IPS-18a (cell line): ENCODE measurements around the gene ZBTB16.

Experiments
- H3K27ac ChIP-seq: one replicate; pipeline ENCODE4 v1.5.1; 2013; ENCODE audit warnings: low read length
- H3K27me3 ChIP-seq: one replicate; pipeline ENCODE4 v1.6.1; 2013; ENCODE audit warnings: mild to moderate bottlenecking, low read length; ENCODE audit not compliant: control insufficient read depth, insufficient read depth
- H3K36me3 ChIP-seq: one replicate; pipeline ENCODE4 v1.6.1; 2013; ENCODE audit warnings: low read depth, low read length; ENCODE audit not compliant: control insufficient read depth
- H3K4me1 ChIP-seq: one replicate; pipeline ENCODE4 v1.6.1; 2013; ENCODE audit warnings: low read depth, low read length; ENCODE audit not compliant: control insufficient read depth
- H3K4me3 ChIP-seq: one replicate; pipeline ENCODE4 v1.5.1; 2013; ENCODE audit warnings: low read length
- H3K9ac ChIP-seq: one replicate; pipeline ENCODE4 v1.6.1; 2013; ENCODE audit warnings: mild to moderate bottlenecking, low read length, moderate library complexity
- H3K9me3 ChIP-seq: one replicate; pipeline ENCODE4 v1.6.1; 2013; ENCODE audit warnings: low read depth, low read length; ENCODE audit not compliant: control insufficient read depth

The ZBTB16 gene

DNA sequence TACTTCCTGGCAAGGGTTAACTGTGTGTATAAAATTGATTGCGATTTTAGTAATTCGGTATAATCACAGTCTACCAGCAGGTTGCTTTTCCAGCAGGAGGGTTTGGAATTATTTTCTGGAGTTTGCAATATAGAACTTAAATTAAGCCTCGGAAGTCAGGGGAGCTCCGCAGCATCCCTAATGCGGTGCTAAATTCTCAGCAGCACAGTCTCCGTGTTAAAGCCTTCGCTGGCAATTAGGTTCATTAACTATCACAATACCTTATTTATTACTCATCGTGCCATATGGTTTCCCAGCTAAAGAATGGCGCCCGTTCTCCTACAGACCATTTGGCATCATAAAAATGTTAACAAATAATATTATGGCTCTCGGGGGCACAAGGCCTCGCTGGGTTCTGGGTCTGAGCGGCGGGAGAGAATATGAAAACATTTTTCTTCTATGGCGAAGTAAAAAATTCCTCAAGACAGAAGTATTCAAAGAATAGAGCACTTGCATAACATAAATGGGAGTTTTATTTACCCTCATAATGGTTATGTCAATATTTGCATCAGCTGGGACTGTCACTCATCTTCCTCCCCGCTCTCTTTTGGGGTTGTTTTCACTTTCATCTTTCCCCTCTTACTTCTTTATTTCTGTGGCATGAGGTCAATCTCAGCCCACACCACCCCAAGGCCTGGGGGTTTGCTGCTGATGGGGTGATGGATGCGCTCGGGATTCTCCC lies 28.1 kb upstream of the ZBTB16 start:
- H3K9ac ChIP-seq = no peak overlapping the region

DNA sequence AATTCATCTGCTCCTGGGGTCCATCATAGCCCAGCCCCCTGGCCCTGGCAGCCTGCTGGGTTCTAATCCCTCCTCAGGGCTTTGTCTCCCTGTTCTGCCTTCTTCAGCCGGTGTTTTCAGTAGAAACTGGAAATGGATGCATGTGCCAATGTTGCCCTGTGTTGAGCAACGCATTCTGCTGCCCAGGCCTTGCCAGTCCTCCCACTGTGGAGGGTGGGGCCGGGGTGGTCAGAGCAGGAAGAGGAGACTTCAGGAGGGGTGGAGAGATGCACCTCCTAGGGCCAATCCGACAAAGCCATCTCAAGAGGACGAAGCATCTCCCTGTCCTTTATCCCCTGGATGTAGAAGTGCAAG lies 27.6 kb upstream of the ZBTB16 start:
- H3K27me3 ChIP-seq = peaks cover 6% of the 10 kb centered on the region
- H3K36me3 ChIP-seq = no peaks in the 10 kb centered on the region
- no peak overlapping the region for H3K27ac ChIP-seq
- no peaks in the 10 kb centered on the region for H3K4me1 ChIP-seq
- no peak overlapping the region for H3K9ac ChIP-seq
- no peaks in the 10 kb centered on the region for H3K9me3 ChIP-seq
- no peak overlapping the region for H3K4me3 ChIP-seq

More for the DNA sequence above, 28.1 kb upstream of the ZBTB16 start:
- H3K4me1 ChIP-seq = no peaks in the 10 kb centered on the region
- H3K27me3 ChIP-seq = peaks cover 1% of the 10 kb centered on the region
- no peak overlapping the region for H3K27ac ChIP-seq
- H3K9me3 ChIP-seq = no peaks in the 10 kb centered on the region
- no peak overlapping the region for H3K4me3 ChIP-seq
- no peaks in the 10 kb centered on the region for H3K36me3 ChIP-seq

DNA sequence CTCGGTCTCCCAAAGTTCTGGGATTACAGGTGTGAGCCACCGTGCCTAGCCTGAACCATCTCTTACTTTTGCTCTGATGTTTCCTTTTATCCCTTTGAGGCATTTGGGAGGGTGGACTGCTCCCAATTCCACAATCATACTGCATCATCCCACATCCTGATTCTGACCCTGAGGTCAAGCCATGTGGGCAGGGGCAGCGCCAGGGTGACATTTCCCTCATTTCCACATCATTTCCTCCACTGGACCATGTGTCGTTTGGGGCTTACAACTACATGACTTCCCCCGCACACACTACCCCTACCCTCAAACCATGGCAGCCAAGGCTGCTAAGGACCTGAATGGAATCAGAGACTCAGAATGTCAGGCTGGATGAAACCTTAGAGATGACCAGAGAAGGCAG lies 26.4 kb upstream of the ZBTB16 start:
- Histone ChIP-seq H3K4me3 (no peak overlapping the region), H3K27ac (no peak overlapping the region), H3K4me1 (no peaks in the 10 kb centered on the region), H3K9ac (no peak overlapping the region), H3K36me3 (no peaks in the 10 kb centered on the region), H3K27me3 (peaks cover 8% of the 10 kb centered on the region), H3K9me3 (no peaks in the 10 kb centered on the region)

DNA sequence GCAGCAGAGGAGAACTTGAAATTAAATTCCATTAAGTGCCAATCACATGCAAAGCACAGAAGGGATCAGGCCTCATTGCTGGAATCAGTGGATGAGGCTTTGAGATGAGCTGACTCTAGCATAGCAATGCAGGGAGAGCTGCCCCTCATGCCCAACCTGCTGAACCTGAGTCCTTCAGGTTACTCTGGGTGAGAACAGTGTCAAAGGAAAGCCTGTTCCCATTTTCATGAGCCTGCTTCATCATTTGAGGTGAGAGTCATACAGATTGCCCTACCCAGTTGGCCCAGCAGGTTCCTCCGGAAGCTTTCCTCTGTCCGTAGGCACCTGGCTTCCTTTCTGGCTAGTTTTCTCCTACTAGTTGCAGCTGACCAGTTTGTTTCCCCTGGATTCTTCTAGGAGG lies 25.9 kb upstream of the ZBTB16 start:
- no peaks in the 10 kb centered on the region for H3K4me1 ChIP-seq

DNA sequence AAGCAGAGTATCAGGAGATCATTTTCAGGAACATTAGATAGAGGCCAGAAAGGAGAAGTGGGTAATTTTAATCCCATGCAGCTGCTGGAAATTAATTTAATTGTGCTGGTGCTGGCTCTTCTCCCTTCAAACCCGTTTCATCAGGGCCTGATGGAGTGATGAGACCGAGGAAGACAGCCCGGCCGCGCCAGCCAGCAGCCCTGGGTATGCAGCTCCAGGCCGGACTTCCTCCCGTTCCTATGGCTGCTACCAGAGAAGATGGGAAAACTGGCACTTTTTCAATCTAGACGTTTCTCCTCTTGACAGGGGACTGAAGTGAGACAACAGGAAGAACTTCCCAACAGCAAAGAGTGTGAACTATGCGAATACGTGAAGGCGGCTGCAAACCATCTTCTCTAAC lies 24.6 kb upstream of the ZBTB16 start:
- peaks cover 8% of the 10 kb centered on the region for H3K27me3 ChIP-seq
- H3K4me1 ChIP-seq = no peaks in the 10 kb centered on the region
- H3K4me3 ChIP-seq = no peak overlapping the region
- H3K36me3 ChIP-seq = no peaks in the 10 kb centered on the region
- no peak overlapping the region for H3K9ac ChIP-seq
- H3K9me3 ChIP-seq = no peaks in the 10 kb centered on the region
- H3K27ac ChIP-seq = no peak overlapping the region

More for the DNA sequence above, 25.9 kb upstream of the ZBTB16 start:
- H3K4me3 ChIP-seq = no peak overlapping the region
- peaks cover 8% of the 10 kb centered on the region for H3K27me3 ChIP-seq
- H3K36me3 ChIP-seq = no peaks in the 10 kb centered on the region
- H3K9me3 ChIP-seq = no peaks in the 10 kb centered on the region
- no peak overlapping the region for H3K9ac ChIP-seq
- no peak overlapping the region for H3K27ac ChIP-seq

DNA sequence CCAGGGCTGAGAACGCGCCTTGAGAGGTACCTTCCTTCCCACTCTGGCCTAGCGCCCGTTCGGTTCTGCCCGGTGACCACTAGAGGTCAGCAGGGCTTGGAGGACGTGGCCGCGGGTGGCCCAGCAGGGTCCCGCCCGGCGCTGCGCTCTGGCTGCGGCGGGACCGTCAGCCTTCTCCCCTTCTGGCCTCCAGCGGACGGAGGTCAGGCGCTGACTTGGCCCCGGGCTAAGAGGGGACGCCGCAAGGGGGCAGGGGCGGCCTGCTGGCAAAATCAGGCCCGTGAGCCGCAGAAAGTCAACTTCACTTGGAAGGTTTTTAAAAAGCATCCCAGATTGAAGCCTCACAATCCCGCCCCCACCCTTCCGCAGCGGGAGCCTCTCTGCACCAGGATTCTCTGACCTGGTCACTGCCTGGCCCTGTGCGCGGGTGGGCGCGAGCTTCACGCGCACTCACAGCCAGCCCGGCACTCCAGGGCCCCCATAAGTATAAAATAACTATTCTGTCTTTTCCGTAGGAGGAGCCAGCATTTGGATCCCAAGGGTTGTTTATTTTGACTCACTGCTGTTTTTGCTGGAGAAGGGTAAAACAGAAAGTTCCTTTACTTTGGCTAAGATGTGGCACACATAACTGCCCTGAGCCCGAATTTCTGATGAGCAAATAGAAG lies 23.2 kb upstream of the ZBTB16 start:
- peak overlapping the region; percentile 10 for H3K4me3 ChIP-seq
- no peaks in the 10 kb centered on the region for H3K4me1 ChIP-seq
- no peak overlapping the region for H3K27ac ChIP-seq
- peaks cover 8% of the 10 kb centered on the region for H3K27me3 ChIP-seq
- no peaks in the 10 kb centered on the region for H3K36me3 ChIP-seq
- H3K9ac ChIP-seq = no peak overlapping the region
- H3K9me3 ChIP-seq = no peaks in the 10 kb centered on the region

DNA sequence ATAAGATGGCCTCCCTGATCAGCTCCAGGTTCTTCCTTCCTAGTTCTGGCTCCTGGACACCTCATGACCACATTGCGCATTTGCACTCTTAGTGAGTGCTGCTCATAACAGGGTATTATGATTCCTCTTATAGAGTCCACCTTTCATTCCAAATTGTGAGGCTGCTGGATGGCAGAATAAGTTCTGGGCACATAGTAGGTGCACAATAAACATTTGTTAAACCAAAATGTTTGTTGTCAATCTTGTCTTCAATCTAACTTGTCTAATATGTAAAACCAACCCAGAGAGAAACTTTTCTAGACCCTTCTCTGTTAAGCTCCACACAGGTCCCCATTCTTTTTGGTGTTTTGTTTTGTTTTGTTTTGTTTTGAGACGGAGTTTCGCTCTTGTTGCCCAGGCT lies 22.6 kb upstream of the ZBTB16 start:
- no peaks in the 10 kb centered on the region for H3K4me1 ChIP-seq
- H3K36me3 ChIP-seq = no peaks in the 10 kb centered on the region
- no peak overlapping the region for H3K27ac ChIP-seq
- no peak overlapping the region for H3K4me3 ChIP-seq
- no peaks in the 10 kb centered on the region for H3K9me3 ChIP-seq
- peaks cover 8% of the 10 kb centered on the region for H3K27me3 ChIP-seq
- H3K9ac ChIP-seq = no peak overlapping the region

DNA sequence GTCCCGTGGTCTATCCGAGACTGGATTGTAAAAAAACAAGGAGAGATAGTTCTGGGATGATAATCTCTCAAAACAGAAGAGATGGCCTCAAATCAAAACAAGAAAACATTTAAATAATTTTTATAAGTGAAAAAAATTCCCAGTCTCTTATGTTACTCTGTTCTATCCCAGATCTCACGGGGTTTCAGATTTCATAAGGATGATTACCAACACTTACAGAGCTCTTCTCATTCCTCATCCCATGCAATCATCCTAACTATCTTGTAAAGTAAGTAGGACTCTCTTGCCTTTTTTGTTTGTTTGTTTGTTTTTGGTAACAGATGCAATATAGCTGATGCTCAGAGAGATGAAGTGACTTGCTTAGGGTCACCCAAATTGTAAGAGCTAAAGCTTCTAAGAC lies 20.0 kb upstream of the ZBTB16 start:
- no peak overlapping the region for H3K9ac ChIP-seq
- H3K27me3 ChIP-seq = peaks cover 8% of the 10 kb centered on the region
- no peak overlapping the region for H3K27ac ChIP-seq
- H3K36me3 ChIP-seq = no peaks in the 10 kb centered on the region
- H3K4me1 ChIP-seq = no peaks in the 10 kb centered on the region
- no peak overlapping the region for H3K4me3 ChIP-seq
- H3K9me3 ChIP-seq = no peaks in the 10 kb centered on the region

DNA sequence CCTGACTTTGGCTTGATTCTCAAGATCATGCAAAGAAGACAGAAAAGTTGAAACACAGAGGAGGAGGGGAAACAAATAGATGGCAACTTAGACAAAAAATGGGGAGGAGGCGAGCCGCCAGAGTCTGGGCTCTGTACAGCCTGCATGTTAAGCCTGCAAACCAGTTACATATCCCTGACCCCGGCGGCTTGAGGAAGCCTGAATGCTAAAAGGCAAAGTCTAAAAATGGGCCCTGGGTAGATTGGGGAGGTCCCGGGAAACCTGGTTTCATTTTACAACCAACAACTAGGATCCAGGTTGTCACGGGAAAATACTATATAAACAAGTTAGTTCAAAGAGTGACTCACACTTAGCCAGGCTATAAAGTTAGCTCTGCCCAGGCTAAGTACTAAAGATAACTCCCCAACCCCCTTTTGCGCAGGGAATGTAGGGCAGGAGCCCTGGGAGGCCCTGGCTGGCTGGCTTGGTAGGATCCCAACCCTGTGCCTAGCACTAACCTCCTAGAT lies 18.8 kb upstream of the ZBTB16 start:
- H3K27ac ChIP-seq = no peak overlapping the region

DNA sequence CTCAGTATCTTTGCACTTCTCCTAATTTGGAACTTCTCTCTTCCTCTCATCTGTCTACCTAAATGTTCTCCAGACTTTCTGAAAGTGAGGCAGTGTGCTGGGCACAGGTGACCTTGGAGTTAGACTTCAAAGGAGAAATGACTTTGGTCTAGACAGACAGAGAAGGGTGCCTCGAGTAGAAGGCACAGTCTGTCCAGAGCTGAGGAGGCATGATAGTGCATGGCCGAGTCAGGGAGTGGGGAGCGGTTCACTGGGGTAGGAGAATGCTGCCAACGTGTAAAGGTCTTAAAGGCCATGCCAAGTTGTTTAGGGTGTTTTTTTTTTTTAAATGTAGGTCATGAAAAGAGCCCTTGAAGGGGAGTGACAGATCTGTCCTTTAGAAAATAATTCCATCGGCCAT lies 17.3 kb upstream of the ZBTB16 start:
- Histone ChIP-seq H3K27me3 (no peaks in the 10 kb centered on the region), H3K36me3 (no peaks in the 10 kb centered on the region), H3K4me3 (no peak overlapping the region), H3K27ac (no peak overlapping the region), H3K9me3 (no peaks in the 10 kb centered on the region), H3K4me1 (no peaks in the 10 kb centered on the region), H3K9ac (no peak overlapping the region)

More for the DNA sequence above, 18.8 kb upstream of the ZBTB16 start:
- Histone ChIP-seq H3K36me3 (no peaks in the 10 kb centered on the region), H3K4me1 (no peaks in the 10 kb centered on the region), H3K27me3 (peaks cover 8% of the 10 kb centered on the region), H3K4me3 (no peak overlapping the region), H3K9ac (no peak overlapping the region), H3K9me3 (no peaks in the 10 kb centered on the region)

DNA sequence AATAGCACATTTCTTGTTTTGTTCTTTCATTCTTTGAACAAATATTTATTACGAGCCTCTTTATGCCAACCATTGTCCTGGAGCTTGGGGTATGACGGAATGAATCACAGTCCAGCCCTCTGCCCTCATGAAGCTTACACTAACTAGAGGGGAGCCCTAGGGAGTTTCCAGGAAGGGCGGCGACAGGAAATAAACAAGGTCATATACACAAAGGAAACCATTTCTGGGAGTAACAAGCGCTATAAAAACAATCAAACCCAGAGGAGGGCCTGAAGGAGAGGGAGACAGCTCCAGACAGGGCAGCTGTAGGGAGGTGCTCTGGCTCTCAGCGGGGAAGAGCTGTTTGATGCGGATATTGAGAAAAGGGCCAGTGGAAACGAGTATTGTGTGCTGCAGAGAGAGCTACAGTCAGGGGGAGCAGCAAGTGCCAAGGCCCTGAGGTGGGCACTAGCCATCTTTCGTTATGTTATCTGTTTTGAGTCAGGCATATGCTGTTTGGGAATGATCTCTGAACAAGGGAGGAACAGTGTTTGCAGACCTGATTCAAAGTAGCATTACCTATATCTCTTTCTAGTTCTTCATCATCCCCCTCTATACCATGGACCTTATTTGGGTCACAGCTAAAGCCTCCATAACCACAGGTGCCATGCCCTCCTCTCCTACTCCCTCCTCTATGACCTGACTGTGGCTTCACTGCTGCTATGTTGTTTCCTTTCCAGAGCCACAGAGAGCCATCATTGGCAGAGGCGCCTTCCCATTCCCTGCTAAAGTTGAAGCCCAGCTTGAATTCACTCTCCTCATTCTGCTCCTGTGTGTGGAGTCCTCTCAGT lies 15.3 kb upstream of the ZBTB16 start:
- Histone ChIP-seq H3K27me3 (no peaks in the 10 kb centered on the region), H3K27ac (no peak overlapping the region), H3K9me3 (no peaks in the 10 kb centered on the region), H3K4me3 (no peak overlapping the region), H3K36me3 (no peaks in the 10 kb centered on the region), H3K9ac (no peak overlapping the region), H3K4me1 (peaks cover 7% of the 10 kb centered on the region)
